VCaP (cell line): ENCODE data around the gene GPN2.

Source experiments
- H3K27ac ChIP-seq: fragments of 450-650 bp; 2 replicates; pipeline ENCODE4 v1.5.1; 2017
- CTCF ChIP-seq: fragments of 450-650 bp; conservative IDR thresholded peaks from 2 replicates; pipeline ENCODE4 v1.5.1; 2017; ENCODE audit warnings: mild to moderate bottlenecking, moderate library complexity

The GPN2 gene

GRCh38 chr1:26922431-26922729 lies 32.3 kb upstream of the GPN2 start:
- no peak for TF ChIP-seq CTCF
- peak overlapping the region; percentile 76 for H3K27ac ChIP-seq

- peak within 1 kb of the TSS; percentile 76 for H3K27ac ChIP-seq
- no peak for TF ChIP-seq CTCF
Observed at GRCh38 chr1:26921540-26922430, 31.7 kb upstream of the GPN2 start, which contains the start of gene NUDC. Gene NUDC (plus strand): TSS chr1:26921743. CDS start chr1:26921849, 106 bp downstream.

GRCh38 chr1:26921126-26921539 lies 31.1 kb upstream of the GPN2 start:
- peak overlapping the region; percentile 76 for H3K27ac ChIP-seq
- no peak for TF ChIP-seq CTCF

- no peak for TF ChIP-seq CTCF
- H3K27ac ChIP-seq, result no peak overlapping the region
Observed at GRCh38 chr1:26915204-26915842, 25.2 kb upstream of the GPN2 start.

- TF ChIP-seq CTCF, result no peak
- peak within 1 kb of the TSS; percentile 30 for H3K27ac ChIP-seq
Observed at GRCh38 chr1:26913754-26914619, 23.9 kb upstream of the GPN2 start, which contains the start of gene NR0B2. Gene NR0B2 (minus strand): TSS chr1:26913975. CDS start chr1:26913940, 35 bp downstream.

- no peak for TF ChIP-seq CTCF
- peak overlapping the region; percentile 30 for H3K27ac ChIP-seq
Observed at GRCh38 chr1:26913389-26913753, 23.3 kb upstream of the GPN2 start.

GRCh38 chr1:26912147-26912490 lies 22.0 kb upstream of the GPN2 start:
- TF ChIP-seq CTCF, result no peak
- no peak overlapping the region for H3K27ac ChIP-seq
